HG03571 (cell line): ENCODE results near the gene AFF1.
"Not testable (repeated sequence)": the region's sequence is repeated elsewhere in the genome, so short reads cannot be mapped to it uniquely, and the experiment has no call there.

ENCODE experiments used
- ATAC-seq: cut with Tn5 transposase; IDR thresholded peaks from one replicate; pipeline ENCODE4 v1.9.1; 2021; ENCODE audit not compliant: unreplicated experiment

Gene AFF1

DNA sequence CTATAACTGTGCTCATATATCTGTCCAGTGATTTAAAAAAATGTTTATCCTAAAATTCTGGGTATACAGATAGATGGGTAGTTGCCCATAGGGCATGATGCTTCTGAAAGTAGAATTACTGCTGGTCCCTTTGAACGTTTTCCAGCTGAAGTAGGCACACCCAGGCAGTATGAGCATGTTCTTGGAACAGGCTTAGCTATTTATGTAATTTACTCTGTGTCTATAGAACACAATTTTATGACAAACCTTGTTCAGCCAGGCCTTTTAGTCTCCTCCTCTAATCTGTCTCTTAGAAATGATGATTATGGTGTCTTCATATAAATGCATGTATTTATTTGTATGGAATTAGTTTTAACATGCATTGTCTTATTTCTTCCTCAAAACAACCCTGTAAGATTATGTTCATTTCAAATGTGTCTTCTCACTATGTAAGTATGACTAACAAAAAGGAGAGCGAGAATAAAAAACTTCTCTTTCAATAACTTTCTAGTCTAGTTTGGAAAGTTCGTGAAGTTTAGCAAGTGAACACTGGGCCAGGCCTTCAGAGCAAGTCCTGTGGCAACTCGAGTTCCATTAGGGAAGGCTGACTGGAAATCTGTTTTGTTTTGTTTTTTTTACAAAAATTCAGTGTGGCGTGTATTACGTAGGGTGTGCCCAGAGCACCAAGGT lies 142.0 kb downstream of the AFF1 start:
- ATAC-seq = no peak

DNA sequence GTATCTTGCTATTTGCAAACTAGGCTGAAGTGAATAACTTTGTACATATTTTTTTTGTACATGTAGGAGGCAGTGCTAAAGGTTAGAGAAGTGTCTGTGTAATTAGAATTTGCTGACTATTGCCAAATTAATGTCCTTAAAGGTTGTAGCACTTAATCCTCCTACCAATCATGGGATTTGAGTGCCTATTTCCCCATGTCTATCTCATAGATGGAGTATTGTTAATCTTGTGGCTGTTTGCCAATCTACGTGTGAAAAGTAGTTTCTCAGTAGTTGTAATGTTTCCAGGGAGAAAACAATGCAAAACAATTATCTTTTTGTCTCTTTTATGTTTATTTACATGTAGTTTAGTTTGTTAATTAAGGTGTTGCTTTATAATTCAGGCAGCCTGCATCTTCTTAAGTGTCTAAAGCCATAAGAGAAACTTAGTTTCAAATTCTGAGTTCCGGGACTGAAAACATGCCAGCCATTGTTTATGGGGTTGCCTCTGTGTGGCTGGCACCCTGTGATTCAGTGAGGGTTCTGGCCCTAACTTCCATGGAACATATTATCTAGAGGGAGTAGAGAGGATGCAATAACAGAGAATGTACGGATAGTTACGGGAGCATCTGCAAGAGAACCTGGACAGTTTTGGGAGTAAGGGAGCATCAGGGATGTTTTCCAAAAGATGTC lies 143.2 kb downstream of the AFF1 start:
- no peak for ATAC-seq

GRCh38 chr4:87078987-87079486 lies 144.2 kb downstream of the AFF1 start:
- ATAC-seq = no peak

GRCh38 chr4:87079967-87080366 lies 145.2 kb downstream of the AFF1 start:
- no peak for ATAC-seq

DNA sequence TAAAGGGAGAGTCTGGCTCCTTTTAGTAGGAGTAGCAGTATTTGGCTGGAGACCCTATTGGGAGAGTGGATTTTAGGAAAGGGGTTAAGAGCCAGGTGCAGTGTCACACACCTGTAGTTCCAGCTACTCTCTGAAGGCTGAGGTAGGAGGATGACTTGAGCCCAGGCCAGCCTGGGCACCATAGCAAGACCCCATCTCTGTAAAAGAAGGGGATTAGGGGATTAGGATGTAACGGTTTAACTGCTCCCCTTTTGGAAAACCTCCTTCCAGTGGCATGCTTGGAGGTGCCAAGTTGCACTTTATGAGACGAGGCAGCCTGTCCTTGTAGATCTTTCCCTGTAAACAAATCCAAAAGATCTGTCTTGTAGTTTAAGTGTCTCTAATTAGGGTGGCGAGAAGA lies 145.7 kb downstream of the AFF1 start:
- no peak for ATAC-seq

GRCh38 chr4:87081826-87082225 lies 147.0 kb downstream of the AFF1 start:
- ATAC-seq = no peak

GRCh38 chr4:87085732-87086131 lies 150.9 kb downstream of the AFF1 start:
- ATAC-seq = not testable (repeated sequence)

DNA sequence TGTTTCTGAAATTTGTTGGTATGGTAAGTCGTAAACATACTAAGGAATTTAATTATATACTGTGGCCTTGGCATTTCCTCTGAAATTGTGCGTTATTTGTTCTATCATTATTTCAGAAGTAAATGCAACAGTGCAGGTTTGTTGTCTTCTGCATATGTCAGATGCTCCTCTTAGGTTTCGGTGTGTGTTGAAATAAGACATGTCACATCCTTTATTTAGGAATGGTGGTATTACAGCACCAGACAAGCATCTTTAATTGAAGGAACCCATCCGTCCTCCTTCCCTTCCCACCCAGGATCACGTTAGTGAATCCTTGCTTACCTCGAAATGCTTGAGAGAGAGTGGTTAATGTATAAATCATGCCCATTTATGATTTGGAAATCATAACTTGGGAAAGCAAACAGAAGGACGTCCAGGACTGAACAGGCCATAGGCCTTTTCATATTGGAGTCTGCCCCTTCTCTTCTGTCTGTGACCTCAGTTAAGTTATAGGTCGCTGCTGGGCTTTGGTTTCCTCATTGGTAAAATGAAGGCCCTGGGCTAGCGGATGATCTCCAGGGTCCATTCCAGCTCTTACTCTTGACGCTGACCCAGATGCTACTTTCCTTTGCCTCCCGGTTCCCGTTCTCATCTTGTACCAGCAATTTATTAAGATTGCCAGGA lies 151.5 kb downstream of the AFF1 start:
- ATAC-seq = no peak

DNA sequence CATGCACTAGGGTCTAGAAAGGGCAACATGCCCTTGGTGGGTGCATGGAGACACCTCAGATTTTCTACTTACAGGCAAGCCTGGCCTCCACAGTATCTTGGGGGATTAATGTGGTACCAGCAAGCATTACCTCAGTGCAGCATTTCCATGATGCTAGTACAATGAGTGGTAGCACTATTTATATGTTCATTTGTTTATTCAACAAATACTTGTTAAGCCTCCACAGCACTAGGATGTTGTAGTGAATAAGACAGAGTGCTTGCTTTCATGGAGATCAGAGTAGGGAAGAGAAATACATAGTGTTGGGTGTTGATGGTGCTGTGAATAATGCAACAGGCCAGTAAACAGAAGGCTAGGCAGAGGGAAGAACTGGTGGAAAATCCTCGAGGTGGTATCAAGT lies 152.2 kb downstream of the AFF1 start:
- no peak for ATAC-seq

DNA sequence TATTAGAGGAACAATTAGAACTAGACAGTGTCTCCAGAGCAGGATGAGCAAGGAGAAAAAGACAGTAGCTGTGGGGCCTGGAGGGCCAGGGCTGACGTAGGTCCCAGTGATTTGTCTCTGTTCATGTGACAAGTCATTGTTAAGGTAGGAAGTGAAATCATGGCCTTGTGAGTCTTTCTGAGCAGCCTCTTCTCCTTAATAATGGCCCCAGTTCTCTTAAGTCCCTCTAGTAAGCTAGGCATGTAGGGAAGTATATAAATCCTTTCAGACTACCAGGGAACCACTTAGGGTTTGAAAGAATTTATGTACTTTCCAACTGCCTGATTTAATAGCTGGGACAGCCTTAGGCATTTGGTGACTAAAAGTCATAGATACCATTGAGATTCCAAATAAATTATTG lies 152.6 kb downstream of the AFF1 start:
- ATAC-seq = no peak

DNA sequence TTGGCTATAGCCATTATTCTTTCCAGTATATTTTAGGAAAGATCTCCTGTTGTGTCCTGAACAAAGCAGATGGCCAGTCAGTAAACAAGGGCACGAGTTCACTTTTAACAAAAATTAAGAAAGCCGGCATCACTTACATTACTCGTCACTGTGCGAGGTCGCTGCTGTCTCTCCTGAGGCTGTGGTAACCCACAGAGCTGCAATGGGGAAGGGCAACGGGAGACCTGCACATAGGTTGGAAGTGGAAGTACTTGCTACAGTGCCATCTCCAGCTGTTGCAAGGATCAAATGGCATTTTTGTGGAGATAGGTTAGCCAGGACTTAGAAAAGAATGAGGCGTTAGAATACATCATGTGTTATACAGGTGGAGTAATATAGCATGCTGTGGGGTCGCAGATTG lies 153.4 kb downstream of the AFF1 start:
- no peak for ATAC-seq

- no peak for ATAC-seq
Measured at GRCh38 chr4:87089368-87089767, 154.6 kb downstream of the AFF1 start.

DNA sequence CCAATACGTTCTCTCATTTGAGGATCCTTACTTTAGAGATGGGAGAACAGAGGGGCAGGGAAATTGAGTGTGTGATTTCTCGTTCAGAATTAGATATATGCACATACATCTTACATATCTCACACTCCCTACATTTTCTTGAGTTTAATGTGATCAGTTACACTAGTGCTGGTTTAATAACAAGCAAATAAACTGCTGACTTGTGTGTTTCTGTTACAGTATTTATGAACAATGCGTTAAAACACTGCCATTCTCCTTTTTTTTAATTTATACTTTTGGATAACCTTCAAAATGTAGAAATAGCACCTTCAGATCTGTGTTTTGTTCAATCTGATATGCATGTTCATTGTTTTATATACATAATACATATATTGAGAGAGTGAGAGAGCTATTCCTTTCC lies 155.5 kb downstream of the AFF1 start:
- no peak for ATAC-seq

DNA sequence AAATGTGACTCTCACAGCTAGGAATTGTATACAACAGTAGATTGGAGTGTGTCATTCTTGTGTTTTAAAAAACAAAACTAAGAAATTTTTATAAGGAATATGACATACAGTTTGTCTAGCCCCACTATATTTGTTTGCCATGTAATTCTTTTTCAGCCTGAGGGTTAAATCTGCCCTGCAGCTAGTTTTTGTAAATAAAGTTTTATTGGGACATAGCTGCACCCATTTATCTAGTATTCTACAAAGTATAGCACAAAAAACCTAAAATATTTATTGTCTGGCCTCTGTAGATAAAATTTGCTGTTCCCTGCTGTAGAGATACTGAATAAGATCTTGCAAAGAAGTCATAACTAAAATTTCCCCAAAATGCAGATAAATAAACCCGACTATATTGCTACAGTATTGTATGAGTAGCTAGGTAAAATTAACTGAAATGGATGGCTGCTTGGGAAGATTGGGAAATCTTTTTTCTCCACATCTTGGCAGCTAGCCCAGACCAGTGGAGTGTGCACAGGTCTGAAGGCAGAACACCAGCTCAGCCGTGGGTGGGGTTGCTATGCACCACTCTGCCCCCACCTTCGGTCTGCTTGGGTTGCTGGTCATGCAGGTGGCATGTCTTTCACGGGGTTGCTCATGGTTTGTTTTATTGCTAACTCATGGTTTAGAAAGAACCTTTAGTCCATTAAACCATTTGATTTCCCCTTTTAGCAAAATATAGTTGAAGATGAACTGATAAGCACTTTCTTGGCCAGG lies 157.8 kb downstream of the AFF1 start:
- ATAC-seq = no peak

- peak; percentile 81 for ATAC-seq
Measured at GRCh38 chr4:87093443-87094123, 158.8 kb downstream of the AFF1 start.

DNA sequence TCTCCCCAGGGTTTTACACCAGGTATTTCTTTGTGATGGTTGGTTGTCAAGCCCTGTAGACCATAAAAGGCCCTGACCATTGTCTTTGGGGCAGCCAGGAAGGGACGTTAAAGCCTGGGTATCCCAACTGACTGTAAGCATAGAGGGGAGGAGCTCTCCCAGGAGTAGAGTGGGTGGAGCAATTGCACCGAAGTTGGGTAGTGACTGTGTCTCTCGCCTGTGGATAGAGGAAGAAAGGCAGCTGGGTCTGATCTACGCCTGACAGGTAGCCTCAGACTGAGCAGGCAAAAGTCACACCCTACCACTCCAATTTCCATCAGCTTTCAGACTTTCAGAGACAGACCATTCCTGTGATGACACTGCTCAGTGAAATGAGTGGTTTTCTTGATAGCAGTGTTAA lies 162.3 kb downstream of the AFF1 start:
- ATAC-seq = no peak

- no peak for ATAC-seq
Measured at GRCh38 chr4:87100168-87100567, 165.4 kb downstream of the AFF1 start.

GRCh38 chr4:87101543-87102199 lies 166.9 kb downstream of the AFF1 start:
- ATAC-seq = no peak

DNA sequence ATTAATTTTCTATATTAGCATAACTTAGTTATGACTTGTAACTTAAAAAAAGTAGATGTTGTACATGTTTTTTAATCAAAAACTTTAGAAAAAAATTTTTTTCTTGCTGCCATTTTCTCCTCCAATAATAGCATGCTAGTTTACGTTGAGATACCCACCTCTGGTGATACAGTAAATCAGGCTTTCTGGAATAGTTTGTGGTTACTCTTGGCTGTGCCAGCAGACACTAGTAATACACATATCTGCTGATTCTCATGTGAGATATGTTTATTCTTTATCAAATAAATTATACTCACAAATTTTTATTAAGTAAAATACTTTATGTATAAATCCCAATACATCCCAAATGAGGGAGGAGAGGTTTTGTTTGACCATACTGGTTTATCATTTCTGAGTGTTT lies 168.3 kb downstream of the AFF1 start:
- ATAC-seq = no peak

GRCh38 chr4:87103691-87104187 lies 168.9 kb downstream of the AFF1 start:
- ATAC-seq = no peak
